ENCODE data around the gene P2RY8. TPM values are rescaled to one million over a fixed set of nuclear protein-coding genes. Genes with fewer than 3 reads are reported as not detected.

P2RY8 gene
- total and polyA plus RNA-seq, 2 of the 4 experiments (the other 2 are of a cell fraction) = not detected

GRCh38 chrX:1442724-1443367 lies 94.1 kb downstream of the P2RY8 start:
- Histone ChIP-seq H3K36me3 (ENCODE audit: control insufficient read depth, insufficient read depth, low read length) (peaks cover 20% of the 10 kb centered on the region; the same call in 1 of the 2 replicates), H3K4ac (ENCODE audit: low read depth, low read length) (no peak overlapping the region), H4K5ac (ENCODE audit: low read depth, low read length) (no peak overlapping the region), H4K8ac (ENCODE audit: low read depth in 2 of 2, low read length in 2 of 2) (no peak overlapping the region), H2BK5ac (ENCODE audit: low read depth, low read length, poor library complexity, severe bottlenecking) (no peak overlapping the region), H4K20me1 (ENCODE audit: insufficient read depth, low read length) (no peaks in the 10 kb centered on the region; the same call in 1 of the 2 replicates), H3K9me3 (ENCODE audit: control insufficient read depth, insufficient read depth, low read length) (peaks cover 7% of the 10 kb centered on the region; the same call in 1 of the 2 replicates), H2AK9ac (replicated peaks; ENCODE audit: low read depth, low read length, poor library complexity) (no peak overlapping the region), H3K56ac (ENCODE audit: extremely low read depth, insufficient read depth, low read length) (no peak overlapping the region), H2BK20ac (ENCODE audit: low read depth, low read length) (no peak overlapping the region), H3K4me2 (ENCODE audit: low read depth, low read length) (no peak overlapping the region), H3K4me3 (ENCODE audit: insufficient read depth, low read depth, low read length) (no peak overlapping the region), H2AK5ac (ENCODE audit: low read depth, low read length) (no peak overlapping the region), H3K14ac (replicated peaks; ENCODE audit: low read depth, low read length) (no peak overlapping the region), H2BK120ac (ENCODE audit: low read depth, low read length) (no peak overlapping the region), H3K27ac (ENCODE audit: insufficient read depth, low read length) (no peak overlapping the region), H3K18ac (ENCODE audit: low read depth, low read length) (no peak overlapping the region), H2BK15ac (ENCODE audit: low read depth, low read length) (no peak overlapping the region), H2AFZ (replicated peaks; ENCODE audit: low read length, poor library complexity) (no peak overlapping the region), H3K27me3 (ENCODE audit: control insufficient read depth, insufficient read depth, low read length) (no peaks in the 10 kb centered on the region), H4K91ac (ENCODE audit: insufficient read depth, low read depth, low read length) (no peak overlapping the region), H3K4me1 (ENCODE audit: control insufficient read depth, insufficient read depth, low read length) (no peaks in the 10 kb centered on the region), H3K9me1 (ENCODE audit: insufficient read depth, low read length) (no peaks in the 10 kb centered on the region), H3K79me1 (ENCODE audit: low read depth in 1 of 2, low read length in 2 of 2) (peaks cover 2 to 16% of the 10 kb centered on the region in 2 experiments; a peak in 2 of 4 replicates), H3K23ac (ENCODE audit: low read depth, low read length) (no peak overlapping the region), H3K9ac (ENCODE audit: low read depth, low read length) (no peak overlapping the region)
- ATAC-seq (ENCODE audit: low read depth) (no peak), DNase-seq (no peak)
- BruUV-seq (replicated peaks) = no TSS peak
- ChIA-PET CTCF (no interaction called here), POLR2A (ENCODE audit: unreplicated experiment) (no interaction called here)
- TF ChIP-seq BHLHE40 (IDR thresholded peaks at IDR 0.05; ENCODE audit: low read depth, low read length) = no peak
- in situ Hi-C loops (cut with MboI; ENCODE audit: low sequenced_read_pairs) (no loop called here), dilution Hi-C loops (cut with HindIII; ENCODE audit: low sequenced_read_pairs, unreplicated experiment) (no loop called here), intact Hi-C loops (cut with micrococcal nuclease) (loop anchor here (10.0 kb wide), 1 partner anchor 48 kb away; the partner anchor contains the start of gene SLC25A6)
- 87% methylated on average over 27 of the region's 38 CpGs; no CpG with 5 or more reads in 1 of the 2 experiments for WGBS, 2 experiments (ENCODE audit: extremely low coverage in 2 of 2, insufficient read length in 1 of 2)
